HG03060 (cell line): ENCODE results near the gene FGFR3.

Source experiments
- ATAC-seq: cut with Tn5 transposase; IDR thresholded peaks from one replicate; pipeline ENCODE4 v1.9.1; 2021; ENCODE audit warnings: low read depth, moderate number of reproducible peaks; ENCODE audit not compliant: unreplicated experiment

Gene FGFR3

GRCh38 chr4:1785592-1785991 is 7.5 kb upstream of the FGFR3 start:
- no peak for ATAC-seq

- no peak for ATAC-seq
Measured at GRCh38 chr4:1786544-1787362, 6.3 kb upstream of the FGFR3 start.

GRCh38 chr4:1787411-1788077 is 5.5 kb upstream of the FGFR3 start:
- ATAC-seq: no peak

GRCh38 chr4:1788254-1788973 is 4.7 kb upstream of the FGFR3 start:
- no peak for ATAC-seq

GRCh38 chr4:1789552-1789951 is 3.5 kb upstream of the FGFR3 start:
- ATAC-seq: no peak

- ATAC-seq: no peak
Measured at GRCh38 chr4:1790005-1790404, 3.1 kb upstream of the FGFR3 start.

GRCh38 chr4:1792158-1792831 is 798 bp upstream of the FGFR3 start:
- no peak for ATAC-seq

- no peak for ATAC-seq
Measured at GRCh38 chr4:1793496-1793840, 375 bp downstream of the FGFR3 start.

GRCh38 chr4:1793940-1794808 is 1.1 kb downstream of the FGFR3 start:
- ATAC-seq: no peak

- ATAC-seq: no peak
Measured at GRCh38 chr4:1794809-1795298, 1.8 kb downstream of the FGFR3 start.

- ATAC-seq: no peak
Measured at GRCh38 chr4:1795299-1796195, 2.5 kb downstream of the FGFR3 start.

GRCh38 chr4:1796486-1797204 is 3.6 kb downstream of the FGFR3 start:
- ATAC-seq: no peak

- no peak for ATAC-seq
Measured at GRCh38 chr4:1797298-1797860, 4.3 kb downstream of the FGFR3 start.

- ATAC-seq: no peak
Measured at GRCh38 chr4:1797861-1798579, 4.9 kb downstream of the FGFR3 start.

GRCh38 chr4:1798580-1799386 is 5.7 kb downstream of the FGFR3 start:
- no peak for ATAC-seq
